ENCODE results near the gene ZNF26. TPM values are rescaled to one million over a fixed set of nuclear protein-coding genes. Genes with fewer than 3 reads are reported as not detected.
"Not testable (repeated sequence)": the region's sequence is repeated elsewhere in the genome, so short reads cannot be mapped to it uniquely, and the experiment has no call there.

The ZNF26 gene
- polyA plus RNA-seq, 4 donors = 1.1 to 13.6 (median 2.9) TPM

DNA sequence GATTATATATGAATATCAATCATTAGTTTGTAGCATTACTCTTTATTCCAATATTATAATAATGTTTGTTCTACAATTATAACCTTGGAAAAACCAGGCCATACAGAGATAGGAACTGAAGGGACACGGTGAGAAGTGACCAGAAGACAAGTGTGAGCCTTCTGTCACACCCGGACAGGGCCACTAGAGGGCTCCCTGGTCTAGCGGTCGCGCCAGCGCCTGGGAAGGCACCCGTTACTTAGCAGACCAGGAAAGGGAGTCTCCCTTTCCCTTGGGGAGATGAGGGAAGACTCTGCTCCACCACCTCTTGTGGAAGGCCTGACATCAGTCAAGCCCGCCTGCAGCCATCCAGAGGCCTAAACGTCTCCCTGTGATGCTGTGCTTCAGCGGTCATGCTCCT lies 22.2 kb upstream of the ZNF26 start:
- not testable (repeated sequence) for H3K27ac ChIP-seq (ENCODE audit: low read depth in 1 of 3, low read length in 2 of 3); H3K4me3 ChIP-seq (ENCODE audit: low read depth in 1 of 3, low read length in 3 of 3); H3K36me3 ChIP-seq (ENCODE audit: control insufficient read depth in 3 of 3, insufficient read depth in 2 of 3, low read depth in 1 of 3, low read length in 3 of 3); FAIRE-seq; DNase-seq; H3K4me1 ChIP-seq (ENCODE audit: control insufficient read depth in 3 of 3, insufficient read depth in 2 of 3, low read depth in 1 of 3, low read length in 2 of 3); H3K27me3 ChIP-seq (ENCODE audit: control insufficient read depth in 3 of 3, insufficient read depth in 3 of 3, low read length in 3 of 3)
- H3K9me3 ChIP-seq (ENCODE audit: control insufficient read depth in 2 of 2, insufficient read depth in 1 of 2, low read depth in 1 of 2, low read length in 1 of 2) = peaks cover 1 to 64% of the 10 kb centered on the region in 2 donors
- WGBS, 3 donors = 59 to 84% (median 84%) methylated on average over 9 to 10 of the region's 10 CpGs

DNA sequence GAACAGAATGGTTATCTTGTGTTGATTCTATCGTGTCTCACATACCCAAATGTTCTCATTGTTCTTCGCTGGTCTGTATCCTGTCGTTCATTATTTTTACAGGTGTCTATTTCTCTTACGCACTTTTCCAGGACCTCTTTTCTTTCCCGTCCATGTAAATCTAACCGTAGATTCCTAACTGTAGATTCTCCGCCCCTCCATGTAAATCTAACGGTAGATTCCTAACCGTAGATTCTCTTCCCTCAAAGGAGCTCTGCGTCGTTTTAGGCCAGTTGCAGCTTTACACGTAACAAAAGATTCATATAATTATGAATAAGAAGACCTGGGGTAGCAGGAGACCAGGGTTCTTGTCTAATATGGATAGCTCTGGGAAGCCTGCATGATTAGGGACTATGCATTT lies 20.4 kb upstream of the ZNF26 start:
- DNase-seq = no peak
- H3K4me1 ChIP-seq (ENCODE audit: control insufficient read depth in 3 of 3, insufficient read depth in 2 of 3, low read depth in 1 of 3, low read length in 2 of 3) = no peaks in the 10 kb centered on the region
- H3K36me3 ChIP-seq (ENCODE audit: control insufficient read depth in 3 of 3, insufficient read depth in 2 of 3, low read depth in 1 of 3, low read length in 3 of 3) = peaks cover 0 to 6% (median 0%) of the 10 kb centered on the region in 3 donors
- no peak overlapping the region for H3K27ac ChIP-seq (ENCODE audit: low read depth in 1 of 3, low read length in 2 of 3)
- FAIRE-seq = no peak
- peaks cover 1 to 76% of the 10 kb centered on the region in 2 donors for H3K9me3 ChIP-seq (ENCODE audit: control insufficient read depth in 2 of 2, insufficient read depth in 1 of 2, low read depth in 1 of 2, low read length in 1 of 2)
- 94 to 96% (median 95%) methylated on average over 12 of the region's 12 CpGs for WGBS, 3 donors
- no peak overlapping the region for H3K4me3 ChIP-seq (ENCODE audit: low read depth in 1 of 3, low read length in 3 of 3)
- no peaks in the 10 kb centered on the region for H3K27me3 ChIP-seq (ENCODE audit: control insufficient read depth in 3 of 3, insufficient read depth in 3 of 3, low read length in 3 of 3)

DNA sequence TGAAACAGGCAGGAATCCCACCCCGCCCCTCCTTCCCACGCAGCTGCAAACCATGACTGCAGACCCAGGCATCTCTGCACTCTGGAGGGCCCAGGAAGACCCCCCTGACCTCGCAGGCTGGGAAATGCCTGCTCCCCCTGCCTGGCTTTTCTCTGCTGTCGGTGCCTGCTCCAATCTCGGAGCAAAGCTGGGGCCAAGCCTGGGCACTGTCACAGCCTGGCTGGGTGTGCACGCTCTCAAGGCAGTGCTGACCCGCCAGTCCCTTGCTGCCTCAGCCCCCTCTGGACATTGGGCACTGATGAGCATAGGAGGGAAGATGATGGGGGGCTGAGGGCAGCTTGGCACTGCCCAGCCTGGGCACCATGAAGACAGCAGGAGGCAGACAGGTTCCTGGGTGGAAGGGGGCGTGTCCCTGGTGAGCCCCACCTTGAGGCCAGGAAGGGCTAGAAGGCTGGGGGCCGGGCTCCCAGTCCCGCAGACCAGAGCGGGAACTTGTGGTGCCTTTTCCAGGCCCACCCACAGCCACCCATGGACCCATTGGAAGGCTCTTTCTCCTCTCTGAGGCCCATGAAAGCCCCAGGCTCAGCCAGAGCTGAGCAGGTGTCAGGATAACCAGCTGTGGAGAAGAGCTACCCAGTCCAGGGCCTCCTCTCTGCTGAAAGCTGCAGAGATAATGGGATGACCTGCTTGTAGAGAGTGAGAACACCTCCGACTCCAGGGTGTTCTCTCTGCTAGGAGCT lies 19.3 kb upstream of the ZNF26 start:
- H3K9me3 ChIP-seq (ENCODE audit: control insufficient read depth in 2 of 2, insufficient read depth in 1 of 2, low read depth in 1 of 2, low read length in 1 of 2) = peaks cover 1 to 76% of the 10 kb centered on the region in 2 donors
- FAIRE-seq (no peak), DNase-seq (no peak)
- WGBS, 3 donors = 91 to 95% (median 92%) methylated on average over 12 of the region's 12 CpGs
- no peak overlapping the region for H3K27ac ChIP-seq (ENCODE audit: low read depth in 1 of 3, low read length in 2 of 3)
- H3K36me3 ChIP-seq (ENCODE audit: control insufficient read depth in 3 of 3, insufficient read depth in 2 of 3, low read depth in 1 of 3, low read length in 3 of 3) = peaks cover 0 to 6% (median 0%) of the 10 kb centered on the region in 3 donors
- H3K4me3 ChIP-seq (ENCODE audit: low read depth in 1 of 3, low read length in 3 of 3) = no peak overlapping the region
- H3K4me1 ChIP-seq (ENCODE audit: control insufficient read depth in 3 of 3, insufficient read depth in 2 of 3, low read depth in 1 of 3, low read length in 2 of 3) = no peaks in the 10 kb centered on the region
- H3K27me3 ChIP-seq (ENCODE audit: control insufficient read depth in 3 of 3, insufficient read depth in 3 of 3, low read length in 3 of 3) = no peaks in the 10 kb centered on the region

- no peaks in the 10 kb centered on the region for H3K27me3 ChIP-seq (ENCODE audit: control insufficient read depth in 3 of 3, insufficient read depth in 3 of 3, low read length in 3 of 3)
- FAIRE-seq = no peak
- peaks cover 1 to 69% of the 10 kb centered on the region in 2 donors for H3K9me3 ChIP-seq (ENCODE audit: control insufficient read depth in 2 of 2, insufficient read depth in 1 of 2, low read depth in 1 of 2, low read length in 1 of 2)
- no peak overlapping the region for H3K27ac ChIP-seq (ENCODE audit: low read depth in 1 of 3, low read length in 2 of 3)
- no peak for DNase-seq
- peaks cover 0 to 2% (median 0%) of the 10 kb centered on the region in 3 donors for H3K36me3 ChIP-seq (ENCODE audit: control insufficient read depth in 3 of 3, insufficient read depth in 2 of 3, low read depth in 1 of 3, low read length in 3 of 3)
- no peak overlapping the region for H3K4me3 ChIP-seq (ENCODE audit: low read depth in 1 of 3, low read length in 3 of 3)
- no peaks in the 10 kb centered on the region for H3K4me1 ChIP-seq (ENCODE audit: control insufficient read depth in 3 of 3, insufficient read depth in 2 of 3, low read depth in 1 of 3, low read length in 2 of 3)
- WGBS, 3 donors = 91 to 95% (median 94%) methylated on average over 21 of the region's 21 CpGs
These were observed 18.4 kb upstream of the ZNF26 start for GRCh38 chr12:132967736-132968135.

DNA sequence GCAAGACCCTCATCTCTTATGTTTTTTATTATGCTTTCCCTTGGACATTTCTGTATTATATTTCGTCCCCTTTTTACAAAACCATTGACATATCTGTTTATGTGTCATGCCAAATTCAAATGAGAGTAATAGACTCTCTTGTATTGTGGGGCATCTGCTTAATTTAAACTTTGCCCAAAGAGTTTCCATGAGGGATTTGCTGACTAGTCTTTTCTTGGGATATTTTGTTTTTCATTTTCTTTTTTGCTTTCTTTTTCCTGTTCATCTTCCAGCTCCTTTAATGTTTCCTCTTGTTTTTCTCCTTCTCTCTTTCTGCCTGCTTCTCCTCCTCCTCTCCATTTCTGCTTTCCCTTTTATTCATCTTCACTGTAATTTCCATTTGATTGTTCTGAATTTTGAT lies 13.8 kb upstream of the ZNF26 start:
- Histone ChIP-seq H3K4me3 (ENCODE audit: low read depth in 1 of 3, low read length in 3 of 3) (no peak overlapping the region), H3K4me1 (ENCODE audit: control insufficient read depth in 3 of 3, insufficient read depth in 2 of 3, low read depth in 1 of 3, low read length in 2 of 3) (no peaks in the 10 kb centered on the region), H3K36me3 (ENCODE audit: control insufficient read depth in 3 of 3, insufficient read depth in 2 of 3, low read depth in 1 of 3, low read length in 3 of 3) (no peaks in the 10 kb centered on the region), H3K9me3 (ENCODE audit: control insufficient read depth in 2 of 2, insufficient read depth in 1 of 2, low read depth in 1 of 2, low read length in 1 of 2) (peaks cover 1 to 47% of the 10 kb centered on the region in 2 donors), H3K27ac (ENCODE audit: low read depth in 1 of 3, low read length in 2 of 3) (no peak overlapping the region), H3K27me3 (ENCODE audit: control insufficient read depth in 3 of 3, insufficient read depth in 3 of 3, low read length in 3 of 3) (no peaks in the 10 kb centered on the region)
- no peak for DNase-seq
- FAIRE-seq = no peak
- 52 to 85% (median 72%) methylated on average over 1 of the region's 1 CpG for WGBS, 3 donors

DNA sequence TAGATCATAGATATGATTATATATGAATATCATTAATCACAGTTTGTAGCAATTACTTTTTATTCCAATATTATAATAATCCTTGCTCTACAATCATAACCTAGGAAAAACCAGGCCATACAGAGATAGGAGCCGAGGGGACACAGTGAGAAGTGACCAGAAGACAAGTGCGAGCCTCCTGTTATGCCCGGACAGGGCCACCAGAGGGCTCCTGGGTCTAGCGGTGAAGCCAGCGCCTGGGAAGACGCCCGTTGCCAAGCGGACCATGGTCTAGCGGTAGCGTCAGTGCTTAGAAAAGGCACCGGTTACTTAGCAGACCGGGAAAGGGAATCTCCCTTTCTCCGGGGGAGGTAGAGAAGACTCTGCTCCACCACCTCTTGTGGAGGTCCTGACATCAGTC lies 9.3 kb upstream of the ZNF26 start:
- DNase-seq; FAIRE-seq; H3K27ac ChIP-seq (ENCODE audit: low read depth in 1 of 3, low read length in 2 of 3); H3K4me1 ChIP-seq (ENCODE audit: control insufficient read depth in 3 of 3, insufficient read depth in 2 of 3, low read depth in 1 of 3, low read length in 2 of 3); H3K27me3 ChIP-seq (ENCODE audit: control insufficient read depth in 3 of 3, insufficient read depth in 3 of 3, low read length in 3 of 3); H3K36me3 ChIP-seq (ENCODE audit: control insufficient read depth in 3 of 3, insufficient read depth in 2 of 3, low read depth in 1 of 3, low read length in 3 of 3); H3K4me3 ChIP-seq (ENCODE audit: low read depth in 1 of 3, low read length in 3 of 3): not testable (repeated sequence)
- peaks cover 0 to 22% of the 10 kb centered on the region in 2 donors for H3K9me3 ChIP-seq (ENCODE audit: control insufficient read depth in 2 of 2, insufficient read depth in 1 of 2, low read depth in 1 of 2, low read length in 1 of 2)
- 41 to 53% (median 49%) methylated on average over 13 of the region's 13 CpGs for WGBS, 3 donors

DNA sequence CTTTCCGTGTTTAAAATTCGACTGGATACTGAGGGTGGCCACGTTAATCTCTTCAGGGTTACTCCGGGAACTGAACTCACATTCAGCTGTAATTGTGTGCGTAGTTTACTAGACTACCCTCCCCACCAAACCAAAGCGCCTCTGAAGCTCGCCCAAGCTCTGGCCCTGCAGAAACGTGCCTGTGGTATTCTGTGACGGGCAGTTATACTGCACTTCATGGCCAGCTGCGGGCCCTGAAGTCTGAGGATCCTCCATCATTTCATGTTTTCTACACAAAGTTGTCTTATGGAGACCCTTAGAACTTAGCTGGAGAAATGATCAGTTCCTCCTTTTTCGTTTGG lies 688 bp downstream of the ZNF26 start:
- H3K4me3 ChIP-seq (ENCODE audit: low read depth in 1 of 3, low read length in 3 of 3) = peak overlapping the region; percentile 89 to 99 (median 93)
- peaks cover 0 to 15% (median 2%) of the 10 kb centered on the region in 3 donors for H3K36me3 ChIP-seq (ENCODE audit: control insufficient read depth in 3 of 3, insufficient read depth in 2 of 3, low read depth in 1 of 3, low read length in 3 of 3)
- peak overlapping the region in 2 of 3 donors; percentile 84 for H3K27ac ChIP-seq (ENCODE audit: low read depth in 1 of 3, low read length in 2 of 3)
- no peaks in the 10 kb centered on the region for H3K27me3 ChIP-seq (ENCODE audit: control insufficient read depth in 3 of 3, insufficient read depth in 3 of 3, low read length in 3 of 3)
- peaks cover 0 to 3% (median 2%) of the 10 kb centered on the region in 3 donors for H3K4me1 ChIP-seq (ENCODE audit: control insufficient read depth in 3 of 3, insufficient read depth in 2 of 3, low read depth in 1 of 3, low read length in 2 of 3)
- peaks cover 0 to 37% of the 10 kb centered on the region in 2 donors for H3K9me3 ChIP-seq (ENCODE audit: control insufficient read depth in 2 of 2, insufficient read depth in 1 of 2, low read depth in 1 of 2, low read length in 1 of 2)
- FAIRE-seq (no peak), DNase-seq (peak in 1 of 2 donors; percentile 0)
- WGBS, 3 donors = 2 to 6% (median 4%) methylated on average over 11 of the region's 11 CpGs

- FAIRE-seq = no peak
- H3K4me1 ChIP-seq (ENCODE audit: control insufficient read depth in 3 of 3, insufficient read depth in 2 of 3, low read depth in 1 of 3, low read length in 2 of 3) = no peaks in the 10 kb centered on the region
- no peaks in the 10 kb centered on the region for H3K27me3 ChIP-seq (ENCODE audit: control insufficient read depth in 3 of 3, insufficient read depth in 3 of 3, low read length in 3 of 3)
- H3K4me3 ChIP-seq (ENCODE audit: low read depth in 1 of 3, low read length in 3 of 3) = no peak overlapping the region
- DNase-seq = no peak
- H3K27ac ChIP-seq (ENCODE audit: low read depth in 1 of 3, low read length in 2 of 3) = no peak overlapping the region
- peaks cover 4 to 77% of the 10 kb centered on the region in 2 donors for H3K9me3 ChIP-seq (ENCODE audit: control insufficient read depth in 2 of 2, insufficient read depth in 1 of 2, low read depth in 1 of 2, low read length in 1 of 2)
- 42 to 50% (median 42%) methylated on average over 1 of the region's 1 CpG for WGBS, 3 donors
- peaks cover 8 to 26% (median 12%) of the 10 kb centered on the region in 3 donors for H3K36me3 ChIP-seq (ENCODE audit: control insufficient read depth in 3 of 3, insufficient read depth in 2 of 3, low read depth in 1 of 3, low read length in 3 of 3)
These were observed 12.6 kb downstream of the ZNF26 start for GRCh38 chr12:132998741-132999140.

All from small intestine (tissue), 7 donors.